Measurements from ENCODE around the gene GPR150. TPM values are rescaled to one million over a fixed set of nuclear protein-coding genes. Genes with fewer than 3 reads are reported as not detected.

The GPR150 gene
- total RNA-seq, 1 donor = 0.36 TPM

GRCh38 chr5:95669985-95670384, 50.1 kb downstream of the GPR150 start:
- H4K20me1 ChIP-seq (ENCODE audit: insufficient read depth, low read length) = no peaks in the 10 kb centered on the region
- H3K4me1 ChIP-seq (ENCODE audit: insufficient read depth, low read length) = peaks cover 28% of the 10 kb centered on the region
- no peaks in the 10 kb centered on the region for H3K27me3 ChIP-seq (ENCODE audit: insufficient read depth, low read length)
- no peaks in the 10 kb centered on the region for H3K79me2 ChIP-seq (ENCODE audit: insufficient read depth, low read length)
- H3K9me3 ChIP-seq (ENCODE audit: low read depth, low read length) = no peaks in the 10 kb centered on the region
- no peak overlapping the region for H3K4me3 ChIP-seq (ENCODE audit: insufficient read depth, low read length)
- no peak for DNase-seq (ENCODE audit: insufficient read length, low spot score, missing footprints)
- H3K36me3 ChIP-seq (ENCODE audit: insufficient read depth, low read length) = no peaks in the 10 kb centered on the region
- TF ChIP-seq CTCF (IDR thresholded peaks at IDR 0.05; ENCODE audit: extremely low read depth, low read depth, low read length) = no peak
- H3K4me2 ChIP-seq (ENCODE audit: insufficient read depth, low read length) = peak overlapping the region; percentile 12
- peak overlapping the region; percentile 81 for H3K27ac ChIP-seq (ENCODE audit: low read depth, low read length)
- no peak overlapping the region for H2AFZ ChIP-seq (ENCODE audit: low read length)

DNA sequence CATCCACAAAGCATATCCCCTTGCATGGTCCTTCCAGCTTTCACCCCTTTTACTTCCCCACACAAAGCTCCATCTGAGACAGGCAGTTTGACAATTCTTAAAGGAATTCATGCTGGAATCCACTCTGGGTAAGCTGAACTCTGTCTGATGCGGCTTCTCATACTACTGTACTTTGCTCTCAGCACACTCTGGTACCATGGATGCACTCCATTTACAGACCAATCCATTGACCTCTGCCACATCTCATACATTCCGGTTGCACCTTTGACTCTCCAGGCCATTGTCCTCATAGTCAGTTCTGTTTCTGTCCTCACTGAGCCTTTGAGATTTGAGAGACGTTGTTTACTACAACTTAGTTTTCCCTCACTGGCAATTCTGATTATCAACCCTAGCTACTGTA, 50.7 kb downstream of the GPR150 start:
- Histone ChIP-seq H3K27me3 (ENCODE audit: insufficient read depth, low read length) (no peaks in the 10 kb centered on the region), H3K4me3 (ENCODE audit: insufficient read depth, low read length) (no peak overlapping the region), H4K20me1 (ENCODE audit: insufficient read depth, low read length) (no peaks in the 10 kb centered on the region), H2AFZ (ENCODE audit: low read length) (no peak overlapping the region), H3K4me2 (ENCODE audit: insufficient read depth, low read length) (no peak overlapping the region), H3K79me2 (ENCODE audit: insufficient read depth, low read length) (no peaks in the 10 kb centered on the region), H3K27ac (ENCODE audit: low read depth, low read length) (peak overlapping the region; percentile 81), H3K9me3 (ENCODE audit: low read depth, low read length) (no peaks in the 10 kb centered on the region), H3K4me1 (ENCODE audit: insufficient read depth, low read length) (peaks cover 28% of the 10 kb centered on the region), H3K36me3 (ENCODE audit: insufficient read depth, low read length) (no peaks in the 10 kb centered on the region)
- no peak for DNase-seq (ENCODE audit: insufficient read length, low spot score, missing footprints)
- no peak for TF ChIP-seq CTCF (IDR thresholded peaks at IDR 0.05; ENCODE audit: extremely low read depth, low read depth, low read length)

Other genes starting within 250 kb of the GPR150 start
- gene FAM81B, start 228.7 kb upstream of the GPR150 start, total RNA-seq = not detected in 2 replicates
- gene SKIC3, start 65.1 kb upstream of the GPR150 start, total RNA-seq = 177 and 195 TPM in 2 replicates
- 10.5 and 13.0 TPM in 2 replicates for gene ARSK, start 65.0 kb upstream of the GPR150 start, total RNA-seq
- 2.7 and 4.3 TPM in 2 replicates for gene RFESD, start 26.7 kb downstream of the GPR150 start, total RNA-seq
- gene SPATA9, start 62.9 kb downstream of the GPR150 start, total RNA-seq = 0.36 and 1.2 TPM in 2 replicates
- gene RHOBTB3, start 111.2 kb downstream of the GPR150 start, total RNA-seq = 314 and 349 TPM in 2 replicates
- gene GLRX, start 202.6 kb downstream of the GPR150 start, total RNA-seq = 59.0 and 77.2 TPM in 2 replicates